Activated naive CD8-positive, alpha-beta T cell treated with anti-CD3 and anti-CD28 coated beads, Interleukin-2, amount 10 ng/mL, durations not matched to agents 7 days and 5 days (primary cell): ENCODE measurements around the gene AGFG1. TPM values are rescaled to one million over a fixed set of nuclear protein-coding genes. Genes with fewer than 3 reads are reported as not detected.

Experiments
- ATAC-seq: fragments of 150-1000 bp; cut with Tn5 transposase; one replicate; pipeline ENCODE4 v1.10.0; 2021; ENCODE audit warnings: low read depth, moderate library complexity
- POLR2A ChIA-PET: fragments of 350-600 bp; sonication (Branson Sonifier 250); formaldehyde crosslinking; loops from one replicate; lab custom pipeline; 2021; ENCODE audit warnings: antibody characterized with exemption; lab: Charles Lee
- DNase-seq: peaks from one replicate; pipeline ENCODE4 v3.0.0; 2021
- H3K27ac Mint-ChIP-seq: one replicate; pipeline ENCODE4 v1.8.0; 2022; ENCODE audit warnings: mild to moderate bottlenecking, mixed read lengths
- H3K27me3 Mint-ChIP-seq: one replicate; pipeline ENCODE4 v1.8.0; 2022; ENCODE audit warnings: mild to moderate bottlenecking, moderate library complexity, mixed read lengths
- H3K36me3 Mint-ChIP-seq: one replicate; pipeline ENCODE4 v1.8.0; 2021; ENCODE audit warnings: mild to moderate bottlenecking, mixed read lengths
- H3K4me1 Mint-ChIP-seq: one replicate; pipeline ENCODE4 v1.8.0; 2021; ENCODE audit warnings: mixed read lengths
- H3K4me3 Mint-ChIP-seq: one replicate; pipeline ENCODE4 v1.8.0; 2022; ENCODE audit warnings: mild to moderate bottlenecking, moderate library complexity, mixed read lengths
- H3K9me3 Mint-ChIP-seq: one replicate; pipeline ENCODE4 v1.8.0; 2021; ENCODE audit warnings: mixed read lengths
- total RNA-seq, 2 experiments: library from RNA; stranded (reverse); gene quantifications; one replicate each; pipeline ENCODE4 v1.2.3, GENCODE V29; 2021

Gene AGFG1
- total RNA-seq, 2 experiments from 2014 or later = 57.9 to 59.2 TPM

DNA sequence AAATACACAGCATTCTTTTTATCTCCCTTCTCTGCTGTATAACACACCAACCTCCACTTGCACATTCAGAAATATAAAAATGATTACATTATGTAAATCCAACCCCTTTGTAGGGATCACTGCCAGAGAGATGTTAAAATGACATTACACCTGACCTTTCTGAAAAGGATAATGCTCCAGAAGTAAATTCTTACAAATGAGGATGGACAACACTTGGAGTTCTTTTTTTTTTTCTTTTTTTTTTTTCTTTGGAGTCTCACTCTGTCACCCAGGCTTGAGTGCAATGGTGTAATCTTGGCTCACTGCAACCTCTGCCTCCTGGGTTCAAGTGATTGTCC, 20.3 kb upstream of the AGFG1 start:
- Mint-ChIP-seq H3K4me1 (peaks cover 4% of the 10 kb centered on the region), H3K36me3 (no peaks in the 10 kb centered on the region), H3K27ac (no peak overlapping the region), H3K4me3 (no peak overlapping the region), H3K9me3 (no peaks in the 10 kb centered on the region), H3K27me3 (no peaks in the 10 kb centered on the region)
- ATAC-seq (no peak), DNase-seq (no peak)
- POLR2A ChIA-PET = no interaction called here

DNA sequence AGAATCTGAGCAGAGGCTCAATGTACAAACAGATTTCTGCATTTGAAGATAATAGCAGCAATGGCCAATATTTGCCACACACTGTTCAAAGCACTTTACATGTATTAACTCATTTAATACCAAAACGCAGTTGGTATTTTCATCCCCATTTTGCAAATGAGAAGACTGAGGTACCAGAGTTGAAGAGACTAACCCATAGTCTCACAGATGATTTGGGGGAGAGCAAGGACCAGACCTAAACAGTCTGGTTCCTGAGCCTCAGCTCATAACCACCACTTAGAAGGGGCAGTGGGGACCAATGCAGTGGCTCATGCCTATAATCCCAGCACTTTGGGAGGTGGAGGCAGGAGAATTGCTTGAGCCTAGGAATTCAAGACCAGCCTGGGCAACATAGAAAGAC, 18.1 kb upstream of the AGFG1 start:
- ATAC-seq (no peak), DNase-seq (no peak)
- Mint-ChIP-seq H3K4me3 (no peak overlapping the region), H3K4me1 (peaks cover 4% of the 10 kb centered on the region), H3K36me3 (no peaks in the 10 kb centered on the region), H3K9me3 (no peaks in the 10 kb centered on the region), H3K27ac (no peak overlapping the region), H3K27me3 (no peaks in the 10 kb centered on the region)
- POLR2A ChIA-PET = interaction anchor here (0.6 kb wide), 1 partner anchor 11 kb away, joined by 3 read pairs; no protein-coding TSS in a partner anchor

DNA sequence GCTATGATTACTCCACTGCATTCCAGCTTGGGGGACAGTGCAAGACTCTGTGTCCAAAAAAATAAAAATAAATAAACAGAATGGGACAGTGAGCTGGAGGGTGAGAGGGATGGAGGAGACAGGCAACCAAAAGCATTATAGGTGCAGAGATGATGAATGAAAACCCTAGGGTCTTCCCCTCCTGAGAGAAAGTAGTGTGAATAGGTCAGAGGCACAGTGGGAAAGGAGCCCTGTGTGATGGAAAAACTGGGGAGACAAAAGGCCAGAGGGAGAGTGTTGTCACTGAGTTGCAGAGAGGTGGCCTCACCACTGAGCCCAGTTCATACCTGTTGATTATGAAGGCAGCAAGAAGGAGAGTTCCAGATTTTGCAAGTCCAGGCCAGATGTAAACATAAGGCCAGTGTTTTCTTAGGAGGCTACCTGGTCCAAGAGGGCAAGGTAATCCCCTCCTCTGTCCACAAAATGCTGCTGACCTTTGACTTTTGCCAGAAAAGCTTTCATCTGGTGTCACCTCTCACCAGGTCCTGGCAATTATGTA, 17.6 kb upstream of the AGFG1 start:
- H3K4me3 Mint-ChIP-seq = no peak overlapping the region
- POLR2A ChIA-PET = interaction anchor here (0.6 kb wide), 1 partner anchor 10 kb away, joined by 3 read pairs; no protein-coding TSS in a partner anchor
- no peaks in the 10 kb centered on the region for H3K27me3 Mint-ChIP-seq
- DNase-seq = no peak
- no peak overlapping the region for H3K27ac Mint-ChIP-seq
- H3K9me3 Mint-ChIP-seq = no peaks in the 10 kb centered on the region
- H3K4me1 Mint-ChIP-seq = peaks cover 6% of the 10 kb centered on the region
- ATAC-seq = no peak
- no peaks in the 10 kb centered on the region for H3K36me3 Mint-ChIP-seq

DNA sequence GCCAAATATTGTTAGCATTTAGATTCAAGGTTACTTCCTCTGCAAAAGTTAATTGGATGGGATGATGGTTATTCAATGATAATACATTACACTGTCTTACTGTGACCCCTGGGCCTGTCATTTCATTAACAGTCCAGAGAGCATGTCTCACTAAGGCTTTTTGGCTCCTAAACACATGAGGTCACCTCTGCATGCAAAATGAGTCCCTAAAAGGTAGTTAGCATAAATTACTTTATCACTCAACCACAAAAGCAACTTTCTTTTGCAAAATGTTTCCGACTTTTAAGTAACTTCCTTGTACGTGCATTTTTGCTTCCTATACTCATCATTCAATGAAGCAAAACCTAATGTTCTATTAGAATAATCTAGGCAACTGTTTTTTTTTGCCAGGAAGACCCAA, 16.8 kb upstream of the AGFG1 start:
- Mint-ChIP-seq H3K36me3 (no peaks in the 10 kb centered on the region), H3K27me3 (no peaks in the 10 kb centered on the region), H3K4me3 (no peak overlapping the region), H3K9me3 (no peaks in the 10 kb centered on the region), H3K27ac (no peak overlapping the region), H3K4me1 (peaks cover 11% of the 10 kb centered on the region)
- ATAC-seq = no peak
- no peak for DNase-seq
- POLR2A ChIA-PET = no interaction called here

DNA sequence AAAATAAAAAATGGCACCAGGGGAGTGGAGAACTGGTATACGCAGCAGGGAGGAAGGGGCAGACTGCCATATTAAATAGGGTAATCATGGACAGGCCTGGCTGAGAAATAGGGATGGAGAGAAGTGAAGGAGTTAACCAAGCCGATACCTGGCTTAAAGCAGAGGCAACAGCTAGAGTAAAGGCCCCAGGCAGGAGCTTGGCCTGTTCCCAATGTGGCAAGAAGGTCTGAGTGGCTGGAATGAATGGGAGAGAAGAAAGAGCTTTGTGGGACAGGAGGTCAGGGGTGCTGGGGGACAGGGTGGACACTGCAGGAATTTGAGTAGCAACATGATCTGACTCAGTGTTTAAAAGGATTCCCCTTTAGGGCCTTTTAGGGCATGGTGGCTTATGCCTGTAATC, 15.9 kb upstream of the AGFG1 start:
- H3K27me3 Mint-ChIP-seq = no peaks in the 10 kb centered on the region
- ATAC-seq = no peak
- no peak for DNase-seq
- H3K9me3 Mint-ChIP-seq = no peaks in the 10 kb centered on the region
- H3K36me3 Mint-ChIP-seq = no peaks in the 10 kb centered on the region
- no peak overlapping the region for H3K27ac Mint-ChIP-seq
- H3K4me1 Mint-ChIP-seq = peaks cover 17% of the 10 kb centered on the region
- POLR2A ChIA-PET = no interaction called here
- H3K4me3 Mint-ChIP-seq = no peak overlapping the region

DNA sequence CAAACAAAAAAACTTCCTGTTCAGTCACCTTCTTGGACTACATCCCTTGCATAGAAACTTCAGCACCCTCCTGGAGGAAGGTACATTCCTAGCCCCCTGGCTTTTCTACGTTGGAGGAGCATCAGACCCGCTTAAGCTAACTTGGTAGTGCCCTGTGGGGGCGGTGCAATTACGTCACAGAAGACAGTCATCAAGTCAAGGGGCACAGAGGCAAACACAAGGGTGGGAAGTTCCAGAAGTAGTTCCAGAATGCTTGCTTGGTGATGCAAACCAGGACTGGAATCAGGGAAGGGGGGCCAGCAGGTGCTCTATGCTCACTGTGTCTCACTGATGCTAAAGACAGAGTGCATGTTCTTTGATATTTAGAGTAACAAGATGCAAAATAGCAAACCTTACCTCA, 15.2 kb upstream of the AGFG1 start:
- DNase-seq (no peak), ATAC-seq (no peak)
- no peak overlapping the region for H3K27ac Mint-ChIP-seq
- H3K27me3 Mint-ChIP-seq = no peaks in the 10 kb centered on the region
- H3K4me1 Mint-ChIP-seq = peaks cover 20% of the 10 kb centered on the region
- no peaks in the 10 kb centered on the region for H3K9me3 Mint-ChIP-seq
- POLR2A ChIA-PET = no interaction called here
- H3K36me3 Mint-ChIP-seq = no peaks in the 10 kb centered on the region
- no peak overlapping the region for H3K4me3 Mint-ChIP-seq

DNA sequence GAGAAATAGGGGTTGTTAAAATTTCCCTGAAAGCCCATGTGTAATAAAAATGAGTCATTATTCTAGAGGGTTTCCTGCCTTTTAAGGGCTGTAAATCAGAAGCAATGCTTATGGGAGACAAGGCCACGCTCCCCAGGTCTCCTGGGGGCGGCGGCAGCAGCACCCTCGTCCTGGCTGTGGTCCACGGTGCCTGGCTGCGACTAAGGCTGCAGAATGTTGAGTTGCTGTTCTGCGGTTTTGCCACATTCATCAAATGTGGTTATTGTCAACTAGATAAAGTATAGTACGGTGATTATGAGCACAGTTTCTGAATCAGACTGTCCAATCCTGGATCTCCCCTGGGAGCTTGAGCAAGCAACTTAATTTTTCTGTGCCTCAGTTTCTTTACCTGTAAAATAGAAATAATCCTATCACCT, 11.9 kb upstream of the AGFG1 start:
- POLR2A ChIA-PET = no interaction called here
- peak overlapping the region; percentile 45 for H3K4me3 Mint-ChIP-seq
- no peaks in the 10 kb centered on the region for H3K27me3 Mint-ChIP-seq
- no peaks in the 10 kb centered on the region for H3K36me3 Mint-ChIP-seq
- peak overlapping the region; percentile 48 for H3K27ac Mint-ChIP-seq
- peaks cover 48% of the 10 kb centered on the region for H3K4me1 Mint-ChIP-seq
- peak; percentile 63 for ATAC-seq
- DNase-seq = peak; percentile 60
- no peaks in the 10 kb centered on the region for H3K9me3 Mint-ChIP-seq

DNA sequence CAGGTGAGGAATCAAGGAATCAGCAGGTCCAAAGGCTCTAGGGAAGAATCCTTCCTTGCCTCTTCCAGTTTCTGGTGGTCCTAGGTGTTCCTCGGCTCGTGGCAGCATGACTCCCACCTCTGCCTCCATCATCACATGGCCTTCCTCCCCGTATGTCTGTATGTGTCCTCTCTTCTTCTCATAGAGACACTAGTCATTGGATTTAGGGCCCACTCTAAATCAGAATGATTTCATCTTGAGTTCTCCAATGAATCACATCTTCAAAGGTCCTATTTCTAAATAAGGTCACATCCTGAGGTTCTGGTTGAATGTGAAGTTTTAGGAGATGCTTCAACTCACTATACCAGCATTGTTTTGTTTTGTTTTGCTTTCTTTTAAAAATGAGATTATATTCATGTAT, 11.1 kb upstream of the AGFG1 start:
- ATAC-seq = no peak
- H3K36me3 Mint-ChIP-seq = no peaks in the 10 kb centered on the region
- POLR2A ChIA-PET = no interaction called here
- H3K27ac Mint-ChIP-seq = no peak overlapping the region
- no peaks in the 10 kb centered on the region for H3K27me3 Mint-ChIP-seq
- H3K4me3 Mint-ChIP-seq = peak overlapping the region; percentile 45
- peaks cover 49% of the 10 kb centered on the region for H3K4me1 Mint-ChIP-seq
- no peak for DNase-seq
- no peaks in the 10 kb centered on the region for H3K9me3 Mint-ChIP-seq

DNA sequence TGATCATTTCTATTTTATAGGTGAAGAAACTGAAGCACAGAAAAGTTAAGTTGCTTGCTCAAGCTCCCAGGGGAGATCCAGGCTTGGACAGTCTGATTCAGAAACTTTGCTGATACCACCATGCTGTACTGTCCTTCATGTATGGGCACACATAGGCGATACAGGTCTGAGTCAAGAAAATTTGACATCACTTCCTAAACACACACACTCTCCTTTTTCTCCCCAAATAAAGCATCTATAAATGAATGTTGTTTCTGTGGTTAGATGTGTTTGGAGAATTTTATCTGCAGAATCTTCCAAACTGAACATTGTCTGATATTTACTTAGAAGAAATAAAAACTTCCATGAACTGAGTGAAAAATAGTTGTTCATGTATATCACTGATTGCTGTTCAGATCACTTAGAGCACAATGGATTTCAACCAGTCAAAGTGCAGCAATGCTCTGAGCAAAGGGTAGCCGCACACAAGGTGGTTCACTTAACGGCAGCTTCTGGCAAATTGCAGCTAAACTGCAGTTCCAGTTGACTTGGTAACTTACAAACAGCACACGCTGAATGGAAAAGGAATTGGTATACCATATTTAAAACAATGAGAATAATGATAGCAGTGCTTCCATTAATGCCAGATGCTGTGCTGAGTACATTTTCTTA, 10.0 kb upstream of the AGFG1 start:
- H3K27ac Mint-ChIP-seq = peak overlapping the region; percentile 32
- DNase-seq = no peak
- H3K27me3 Mint-ChIP-seq = no peaks in the 10 kb centered on the region
- POLR2A ChIA-PET = interaction anchor here (0.9 kb wide), 1 partner anchor 137 kb away, joined by 3 read pairs; the partner anchor contains the start of gene MFF
- H3K4me3 Mint-ChIP-seq = no peak overlapping the region
- H3K4me1 Mint-ChIP-seq = peaks cover 57% of the 10 kb centered on the region
- no peak for ATAC-seq
- no peaks in the 10 kb centered on the region for H3K9me3 Mint-ChIP-seq
- H3K36me3 Mint-ChIP-seq = no peaks in the 10 kb centered on the region

DNA sequence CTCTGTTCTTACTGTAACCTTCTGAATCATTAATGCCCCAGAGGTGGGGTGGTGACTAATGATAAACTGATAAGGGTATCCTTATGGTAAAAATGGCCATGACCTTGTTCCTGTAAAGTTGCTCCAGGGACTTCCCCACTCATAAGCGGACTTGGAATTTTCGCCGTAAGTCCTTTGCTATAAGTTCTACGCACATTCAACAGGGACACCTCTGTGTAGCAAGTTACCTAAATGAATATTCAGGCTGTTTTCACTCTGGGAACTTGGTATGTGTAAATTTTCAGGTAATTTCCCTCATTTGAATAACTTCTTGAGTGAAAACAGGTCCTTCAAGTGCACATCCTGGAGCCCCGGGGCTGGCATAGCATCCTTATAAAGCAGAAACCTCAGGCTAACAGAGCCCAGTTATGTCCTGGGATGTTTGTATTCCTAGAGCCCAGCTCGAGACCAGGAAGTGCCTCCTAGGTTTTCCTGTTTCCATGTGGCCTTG, 9.4 kb upstream of the AGFG1 start:
- Mint-ChIP-seq H3K27me3 (no peaks in the 10 kb centered on the region), H3K4me3 (no peak overlapping the region), H3K4me1 (peaks cover 61% of the 10 kb centered on the region), H3K27ac (no peak overlapping the region), H3K9me3 (no peaks in the 10 kb centered on the region), H3K36me3 (no peaks in the 10 kb centered on the region)
- no peak for DNase-seq
- POLR2A ChIA-PET = no interaction called here
- no peak for ATAC-seq

DNA sequence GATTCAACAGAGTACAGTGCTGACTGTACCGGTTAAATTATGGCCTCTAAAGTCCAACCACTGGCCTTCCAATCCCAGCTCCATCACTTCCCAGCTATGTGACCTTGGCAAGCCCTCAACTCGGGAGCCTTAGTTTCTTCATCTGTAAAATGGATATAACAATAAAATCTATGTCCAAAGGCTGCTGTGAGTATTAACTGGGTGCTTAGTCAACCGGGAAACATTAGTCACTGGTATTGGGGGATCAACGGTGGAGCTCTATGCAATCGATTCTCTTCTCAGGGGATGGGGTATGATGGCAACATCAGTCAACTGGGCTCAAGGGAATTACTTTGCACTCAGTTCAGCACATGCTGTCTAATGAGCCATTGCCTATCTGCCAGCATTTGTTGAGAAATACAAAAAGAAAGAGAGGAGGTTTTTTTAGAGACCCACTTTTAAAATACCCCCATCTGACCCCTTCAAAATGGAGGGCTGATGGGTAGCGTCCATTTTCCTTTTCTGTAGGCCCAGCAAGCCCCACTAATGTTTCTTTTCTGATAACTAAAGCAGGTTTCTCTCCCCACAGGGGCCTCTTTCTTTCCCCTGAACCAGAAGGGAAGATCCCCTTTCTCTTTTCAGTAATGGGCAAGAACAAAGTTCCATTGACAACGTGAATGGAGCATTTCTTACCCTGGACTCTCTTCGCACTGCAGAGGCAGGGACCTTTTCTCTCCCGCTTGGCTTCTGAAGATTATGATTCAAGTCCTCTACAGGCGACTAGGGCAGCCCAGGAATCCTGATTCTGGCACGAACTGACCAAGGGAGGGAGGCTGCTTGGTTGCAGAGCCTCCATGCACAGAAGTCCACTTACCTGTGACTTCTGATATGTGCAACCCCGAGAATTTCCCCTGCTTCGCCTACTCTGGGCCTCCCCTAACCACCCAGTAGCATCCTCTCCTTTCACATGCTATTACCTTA, 8.7 kb upstream of the AGFG1 start:
- POLR2A ChIA-PET = interaction anchor here (1.6 kb wide), 1 partner anchor 10 kb away, joined by 11 read pairs; no protein-coding TSS in a partner anchor
- Mint-ChIP-seq H3K9me3 (no peaks in the 10 kb centered on the region), H3K27me3 (no peaks in the 10 kb centered on the region), H3K27ac (peak overlapping the region; percentile 93), H3K4me1 (peaks cover 62% of the 10 kb centered on the region), H3K36me3 (no peaks in the 10 kb centered on the region), H3K4me3 (peak overlapping the region; percentile 26)
- DNase-seq = no peak
- ATAC-seq = no peak

DNA sequence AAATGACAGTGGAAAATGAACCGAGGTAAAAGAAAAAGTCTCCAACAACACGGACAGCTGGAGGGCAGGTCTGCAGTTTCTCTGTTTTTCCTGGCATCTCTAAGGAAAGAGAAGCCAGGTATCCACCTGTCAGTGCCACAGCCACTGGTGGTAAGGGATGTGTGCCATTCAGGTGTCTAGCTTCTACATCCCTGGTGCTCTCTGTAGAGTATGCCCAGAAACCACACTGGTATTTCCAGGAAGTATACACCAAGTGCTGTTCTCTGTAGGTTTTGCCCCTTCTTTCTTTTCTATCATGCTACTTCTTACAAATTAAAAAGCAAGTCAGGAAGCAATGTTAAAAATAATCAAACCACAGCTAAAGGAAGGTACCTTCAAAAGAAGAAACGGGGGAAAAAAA, 7.6 kb upstream of the AGFG1 start:
- Mint-ChIP-seq H3K4me3 (peak overlapping the region; percentile 77), H3K4me1 (peaks cover 60% of the 10 kb centered on the region), H3K36me3 (no peaks in the 10 kb centered on the region), H3K27ac (peak overlapping the region; percentile 93), H3K9me3 (no peaks in the 10 kb centered on the region), H3K27me3 (no peaks in the 10 kb centered on the region)
- POLR2A ChIA-PET = interaction anchor here (0.6 to 1.6 kb wide), 2 partner anchors 9 to 10 kb away, joined by 3 to 11 read pairs; no protein-coding TSS in a partner anchor
- ATAC-seq (peak; percentile 72), DNase-seq (no peak)

DNA sequence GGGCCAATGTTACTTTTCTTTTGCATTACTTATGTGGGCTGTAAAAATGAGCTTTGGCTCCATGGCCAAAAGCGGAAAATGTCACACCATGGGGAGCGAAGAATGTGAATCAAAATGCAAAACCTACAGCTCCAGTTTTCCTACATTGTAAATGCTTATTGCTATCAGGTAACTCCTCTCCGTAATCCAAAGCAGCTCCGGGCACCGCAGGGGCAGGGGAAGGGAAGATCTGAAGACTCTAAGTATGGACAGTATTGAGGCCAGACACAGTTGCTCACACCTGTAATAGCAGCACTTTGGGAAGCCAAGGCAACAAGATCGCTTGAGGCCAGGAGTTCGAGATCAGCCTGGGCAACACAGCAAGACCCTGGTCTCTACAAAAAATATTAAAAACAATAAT, 7.1 kb upstream of the AGFG1 start:
- DNase-seq = no peak
- Mint-ChIP-seq H3K36me3 (no peaks in the 10 kb centered on the region), H3K27ac (peak overlapping the region; percentile 93), H3K4me1 (peaks cover 59% of the 10 kb centered on the region), H3K27me3 (no peaks in the 10 kb centered on the region), H3K9me3 (no peaks in the 10 kb centered on the region), H3K4me3 (peak overlapping the region; percentile 77)
- POLR2A ChIA-PET = interaction anchor here (0.6 to 1.6 kb wide), 3 partner anchors 9 to 319 kb away, joined by 3 to 11 read pairs (median 5); no protein-coding TSS in a partner anchor
- ATAC-seq = no peak
